ENCODE results near the gene ROCK2.

Gene ROCK2

GRCh38 chr2:11312770-11313471, 31.5 kb downstream of the ROCK2 start:
- no peak for TF ChIP-seq ZFX (IDR thresholded peaks at IDR 0.05; ENCODE audit: borderline replicate concordance)
- TF ChIP-seq CTCF (IDR thresholded peaks at IDR 0.05) = no peak

GRCh38 chr2:11311543-11311942, 32.9 kb downstream of the ROCK2 start:
- no peak for TF ChIP-seq CTCF (IDR thresholded peaks at IDR 0.05)
- no peak for TF ChIP-seq ZFX (IDR thresholded peaks at IDR 0.05; ENCODE audit: borderline replicate concordance)

More at GRCh38 chr2:11312770-11313471, 31.5 kb downstream of the ROCK2 start:
- H3K27ac ChIP-seq = no peak overlapping the region

GRCh38 chr2:11310212-11310611, 34.2 kb downstream of the ROCK2 start:
- H3K27ac ChIP-seq = no peak overlapping the region
- TF ChIP-seq CTCF (IDR thresholded peaks at IDR 0.05) (no peak), ZFX (IDR thresholded peaks at IDR 0.05; ENCODE audit: borderline replicate concordance) (no peak)

More at GRCh38 chr2:11311543-11311942, 32.9 kb downstream of the ROCK2 start:
- no peak overlapping the region for H3K27ac ChIP-seq

- no peak overlapping the region for H3K27ac ChIP-seq
- TF ChIP-seq ZFX (IDR thresholded peaks at IDR 0.05; ENCODE audit: borderline replicate concordance) (no peak), CTCF (IDR thresholded peaks at IDR 0.05) (no peak)
Measured at GRCh38 chr2:11309706-11310105, 34.7 kb downstream of the ROCK2 start.

GRCh38 chr2:11307764-11308415, 36.5 kb downstream of the ROCK2 start:
- no peak for TF ChIP-seq ZFX (IDR thresholded peaks at IDR 0.05; ENCODE audit: borderline replicate concordance)
- no peak for TF ChIP-seq CTCF (IDR thresholded peaks at IDR 0.05)
- no peak overlapping the region for H3K27ac ChIP-seq

GRCh38 chr2:11305958-11306357, 38.5 kb downstream of the ROCK2 start:
- H3K27ac ChIP-seq = no peak overlapping the region
- TF ChIP-seq CTCF (IDR thresholded peaks at IDR 0.05) (no peak), ZFX (IDR thresholded peaks at IDR 0.05; ENCODE audit: borderline replicate concordance) (no peak)

GRCh38 chr2:11305338-11305737, 39.1 kb downstream of the ROCK2 start:
- no peak overlapping the region for H3K27ac ChIP-seq
- no peak for TF ChIP-seq ZFX (IDR thresholded peaks at IDR 0.05; ENCODE audit: borderline replicate concordance)
- TF ChIP-seq CTCF (IDR thresholded peaks at IDR 0.05) = no peak
